B cell (primary cell): ENCODE data around the gene C19orf47. TPM values are rescaled to one million over a fixed set of nuclear protein-coding genes. Genes with fewer than 3 reads are reported as not detected.

ENCODE experiments used
- ATAC-seq: fragments of 200-7000 bp; cut with Tn5 transposase; one replicate; pipeline ENCODE4 v1.10.0; 2021; ENCODE audit warnings: low read depth, mild to moderate bottlenecking, moderate number of reproducible peaks, moderate library complexity
- CTCF ChIA-PET: fragments of 350-600 bp; sonication (Branson Sonifier 250); formaldehyde crosslinking; loops from one replicate; lab custom pipeline; 2021; ENCODE audit warnings: antibody characterized with exemption, inconsistent platforms; lab: Charles Lee
- POLR2A ChIA-PET: fragments of 350-600 bp; sonication (Branson Sonifier 250); formaldehyde crosslinking; loops from one replicate; lab custom pipeline; 2021; ENCODE audit warnings: antibody characterized with exemption; lab: Charles Lee
- DNase-seq: peaks from one replicate; pipeline ENCODE4 v3.0.0; 2013
- H2AFZ ChIP-seq: 2 replicates; pipeline ENCODE4 v1.6.1; 2012; ENCODE audit warnings: mild to moderate bottlenecking, low read depth, low read length; ENCODE audit not compliant: insufficient read depth, poor library complexity, severe bottlenecking
- H3K27ac ChIP-seq, 2 donors: 1 replicate in 1 of 2; 2 replicates in 1 of 2; pipeline ENCODE4 v1.5.1; 2012 to 2013; ENCODE audit warnings: low read length in 2 of 2, mild to moderate bottlenecking in 2 of 2, moderate library complexity in 1 of 2
- H3K27me3 ChIP-seq, 4 experiments: fragments of 200-600 bp in 1 of 4; sonication (generic) in 1 of 4; replicated peaks in 1 of 4; 1 replicate in 2 of 4; 2 replicates in 2 of 4; pipeline versions ENCODE4 v1.6.1 to v1.7.0; 2013 to 2016; ENCODE audit warnings: low read length in 3 of 4, mild to moderate bottlenecking in 2 of 4, mixed read lengths in 1 of 4, moderate library complexity in 1 of 4; ENCODE audit not compliant: insufficient read depth in 4 of 4, control insufficient read depth in 3 of 4; ENCODE audit errors: control extremely low read depth in 1 of 4
- H3K36me3 ChIP-seq, 2 experiments: replicated peaks in 1 of 2; 1 replicate in 1 of 2; 2 replicates in 1 of 2; pipeline versions ENCODE4 v1.6.1 to v1.7.1; 2013; ENCODE audit warnings: low read length in 1 of 2; ENCODE audit not compliant: insufficient read depth in 2 of 2, control insufficient read depth in 1 of 2; ENCODE audit errors: control extremely low read depth in 1 of 2, extremely low read depth in 1 of 2
- H3K4me1 ChIP-seq, 2 donors: fragments of 200-600 bp in 1 of 2; sonication (generic) in 1 of 2; 1 replicate in 1 of 2; 2 replicates in 1 of 2; pipeline versions ENCODE4 v1.5.1 to v1.6.1; 2013 to 2017; ENCODE audit warnings: low read length in 2 of 2; ENCODE audit not compliant: control insufficient read depth in 2 of 2, insufficient read depth in 2 of 2
- H3K4me2 ChIP-seq: replicated peaks from 2 replicates; pipeline ENCODE3; 2012; ENCODE audit warnings: mild to moderate bottlenecking, low read depth, low read length; ENCODE audit not compliant: poor library complexity, severe bottlenecking
- H3K4me3 ChIP-seq, 5 experiments: fragments of 200-600 bp in 1 of 5; sonication (generic) in 1 of 5; 1 replicate in 3 of 5; 2 replicates in 2 of 5; pipeline versions ENCODE4 v1.5.1 to v1.7.0; 2011 to 2016; ENCODE audit warnings: low read length in 4 of 5, mild to moderate bottlenecking in 4 of 5, low read depth in 2 of 5, control low read depth in 1 of 5, moderate library complexity in 1 of 5; ENCODE audit not compliant: insufficient read depth in 1 of 5; ENCODE audit errors: control extremely low read depth in 1 of 5, extremely low read depth in 1 of 5
- H3K79me2 ChIP-seq: fragments of 200-600 bp; sonication (generic); one replicate; pipeline ENCODE4 v1.6.0; 2016; ENCODE audit warnings: low read length; ENCODE audit not compliant: control insufficient read depth, insufficient read depth
- H3K9ac ChIP-seq: fragments of 200-600 bp; sonication (generic); 2 replicates; pipeline ENCODE4 v1.6.1; 2017; ENCODE audit warnings: mild to moderate bottlenecking, low read length, moderate library complexity
- H3K9me3 ChIP-seq, 3 donors: one replicate each; pipeline versions ENCODE4 v1.6.1 to v1.7.1; 2013; ENCODE audit warnings: low read length in 2 of 3; ENCODE audit not compliant: control insufficient read depth in 2 of 3, insufficient read depth in 1 of 3; ENCODE audit errors: control extremely low read depth in 1 of 3
- H4K20me1 ChIP-seq: 2 replicates; pipeline ENCODE4 v1.6.0; 2012; ENCODE audit warnings: mild to moderate bottlenecking, low read length; ENCODE audit not compliant: insufficient read depth, control insufficient read depth, poor library complexity, severe bottlenecking
- H3K27ac Mint-ChIP-seq: one replicate; pipeline ENCODE4 v1.8.0; 2021; ENCODE audit warnings: mixed read lengths
- H3K27me3 Mint-ChIP-seq: one replicate; pipeline ENCODE4 v1.8.0; 2021; ENCODE audit warnings: mixed read lengths
- H3K4me1 Mint-ChIP-seq: one replicate; pipeline ENCODE4 v1.8.0; 2021; ENCODE audit warnings: mixed read lengths
- H3K4me3 Mint-ChIP-seq: one replicate; pipeline ENCODE4 v1.8.0; 2021; ENCODE audit warnings: mixed read lengths
- H3K9me3 Mint-ChIP-seq: one replicate; pipeline ENCODE4 v1.8.0; 2022; ENCODE audit warnings: mixed read lengths; ENCODE audit not compliant: insufficient read depth
- EZH2 ChIP-seq: IDR thresholded peaks from 2 replicates; pipeline ENCODE4 v1.6.1; 2012; ENCODE audit warnings: borderline replicate concordance, low read depth, mild to moderate bottlenecking, moderate library complexity, low read length; ENCODE audit not compliant: insufficient read depth, poor library complexity, severe bottlenecking
- WGBS: methylation state at CpG from one replicate; pipeline ENCODE4 v1.1.5; 2013; ENCODE audit warnings: missing lambda C conversion rate; ENCODE audit not compliant: insufficient coverage; 5-methylcytosine and 5-hydroxymethylcytosine counted together
- intact Hi-C: fragments of 100-400 bp; cut with micrococcal nuclease; formaldehyde crosslinking; loops from one replicate; pipeline ENCODE4 v1.10.0; 2022
- polyA plus RNA-seq: library from polyadenylated mRNA; depleted of rRNA; stranded (reverse); fragments of >200 nt; gene quantifications from 2 replicates; pipeline ENCODE4 v1.2.3, GENCODE V29; 2012
- total RNA-seq, 2 donors: library from RNA; stranded (reverse); fragments of 120-200 nt in 1 of 2; gene quantifications; 1 replicate in 1 of 2; 2 replicates in 1 of 2; pipeline versions ENCODE4 v1.2.3 to v1.2.4, GENCODE V29; 2013 to 2022
- TF ChIP-seq, protein P1 (sequence below): fragments of 200-600 bp; IDR thresholded peaks from one replicate; pipeline ENCODE4 v1.8.0; 2022; ENCODE audit warnings: antibody characterized with exemption, mild to moderate bottlenecking

The C19orf47 gene
- total and polyA plus RNA-seq, 2 donors (not counting 1 experiment from before 2014, with no cell fraction given), result 12.7 to 16.7 TPM

DNA sequence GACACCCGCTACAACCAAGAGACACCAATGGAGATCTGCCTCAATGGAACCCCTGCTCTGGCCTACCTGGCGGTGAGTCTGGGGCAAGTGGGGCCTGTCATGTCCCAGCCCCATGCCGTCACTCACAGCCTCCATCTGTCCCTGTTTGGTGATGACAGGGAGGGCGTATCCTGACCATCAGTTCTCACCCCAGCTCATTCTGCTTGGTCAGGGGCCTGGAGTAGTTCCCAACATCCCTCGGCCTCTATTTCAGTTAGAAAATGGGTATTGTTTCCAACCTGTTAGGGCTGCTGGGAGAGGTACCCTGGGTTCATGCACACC lies 23.6 kb upstream of the C19orf47 start:
- 100% methylated on average over 4 of the region's 5 CpGs for WGBS
- Histone ChIP-seq H3K27ac (no peak overlapping the region), H3K36me3 (peaks cover 0 to 28% of the 10 kb centered on the region in 2 experiments), H3K9ac (no peak overlapping the region), H4K20me1 (no peaks in the 10 kb centered on the region), H3K4me1 (no peaks in the 10 kb centered on the region), H2AFZ (no peak overlapping the region), H3K9me3 (no peaks in the 10 kb centered on the region), H3K4me2 (no peak overlapping the region), H3K79me2 (no peaks in the 10 kb centered on the region), H3K4me3 (no peak overlapping the region), H3K27me3 (no peaks in the 10 kb centered on the region)
- Mint-ChIP-seq H3K4me3 (no peak overlapping the region), H3K4me1 (no peaks in the 10 kb centered on the region), H3K27me3 (no peaks in the 10 kb centered on the region), H3K9me3 (no peaks in the 10 kb centered on the region), H3K27ac (no peak overlapping the region)
- TF ChIP-seq EZH2, result no peak
- TF ChIP-seq, protein P1, sequence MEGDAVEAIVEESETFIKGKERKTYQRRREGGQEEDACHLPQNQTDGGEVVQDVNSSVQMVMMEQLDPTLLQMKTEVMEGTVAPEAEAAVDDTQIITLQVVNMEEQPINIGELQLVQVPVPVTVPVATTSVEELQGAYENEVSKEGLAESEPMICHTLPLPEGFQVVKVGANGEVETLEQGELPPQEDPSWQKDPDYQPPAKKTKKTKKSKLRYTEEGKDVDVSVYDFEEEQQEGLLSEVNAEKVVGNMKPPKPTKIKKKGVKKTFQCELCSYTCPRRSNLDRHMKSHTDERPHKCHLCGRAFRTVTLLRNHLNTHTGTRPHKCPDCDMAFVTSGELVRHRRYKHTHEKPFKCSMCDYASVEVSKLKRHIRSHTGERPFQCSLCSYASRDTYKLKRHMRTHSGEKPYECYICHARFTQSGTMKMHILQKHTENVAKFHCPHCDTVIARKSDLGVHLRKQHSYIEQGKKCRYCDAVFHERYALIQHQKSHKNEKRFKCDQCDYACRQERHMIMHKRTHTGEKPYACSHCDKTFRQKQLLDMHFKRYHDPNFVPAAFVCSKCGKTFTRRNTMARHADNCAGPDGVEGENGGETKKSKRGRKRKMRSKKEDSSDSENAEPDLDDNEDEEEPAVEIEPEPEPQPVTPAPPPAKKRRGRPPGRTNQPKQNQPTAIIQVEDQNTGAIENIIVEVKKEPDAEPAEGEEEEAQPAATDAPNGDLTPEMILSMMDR, result no peak
- ChIA-PET CTCF (interaction anchor here (1.1 kb wide), 1 partner anchor 9 kb away, joined by 3 read pairs; no protein-coding TSS in a partner anchor), POLR2A (no interaction called here)
- ATAC-seq (no peak), DNase-seq (no peak)
- intact Hi-C loops, result no loop called here

DNA sequence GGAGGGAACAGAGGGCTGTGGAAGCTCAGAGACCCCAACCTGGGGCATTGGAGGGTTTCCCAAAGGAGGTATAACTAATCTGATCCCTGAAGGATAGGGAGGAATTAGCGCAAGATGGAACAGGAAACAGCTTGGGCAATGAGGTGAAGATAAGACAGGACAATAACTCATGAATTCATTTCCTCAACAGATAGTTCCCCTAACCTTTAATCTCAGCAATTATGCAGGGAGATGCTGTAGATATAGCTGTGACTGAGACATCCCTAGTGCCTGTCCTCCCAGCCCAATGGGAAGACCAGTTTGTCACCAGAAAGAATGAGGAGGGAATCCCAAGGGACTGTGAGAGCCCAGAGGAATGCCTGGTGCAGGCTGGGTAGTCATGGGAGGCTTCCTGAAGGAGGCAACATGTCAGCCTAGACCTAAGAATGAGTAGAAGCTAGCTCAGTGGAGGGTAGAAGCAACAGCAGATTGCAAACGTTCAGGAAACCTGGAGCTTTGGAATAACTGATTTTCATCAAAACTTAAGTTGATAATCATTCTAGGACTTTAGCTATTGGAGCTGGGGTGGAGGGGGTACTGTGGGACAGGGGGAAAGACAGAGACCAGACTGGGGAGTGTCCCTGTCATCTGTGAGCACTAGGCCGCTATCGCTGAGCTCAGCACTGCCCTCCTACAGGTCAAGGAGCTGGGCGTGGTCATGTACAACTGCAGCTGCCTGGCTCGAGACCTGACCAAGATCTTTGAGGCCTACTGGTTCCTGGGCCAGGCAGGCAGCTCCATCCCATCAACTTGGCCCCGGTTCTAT lies 23.0 kb upstream of the C19orf47 start:
- CTCF ChIA-PET, result interaction anchor here (1.1 kb wide), 1 partner anchor 9 kb away, joined by 3 read pairs; no protein-coding TSS in a partner anchor
- H3K27ac Mint-ChIP-seq, result no peak overlapping the region
- no peak overlapping the region for H3K4me2 ChIP-seq

More for the DNA sequence above, 23.0 kb upstream of the C19orf47 start:
- H3K9me3 Mint-ChIP-seq, result no peaks in the 10 kb centered on the region
- Histone ChIP-seq H3K27ac (no peak overlapping the region), H3K4me3 (no peak overlapping the region), H3K79me2 (no peaks in the 10 kb centered on the region), H3K27me3 (no peaks in the 10 kb centered on the region), H4K20me1 (no peaks in the 10 kb centered on the region), H3K9me3 (no peaks in the 10 kb centered on the region), H3K4me1 (no peaks in the 10 kb centered on the region), H3K36me3 (peaks cover 0 to 33% of the 10 kb centered on the region in 2 experiments), H2AFZ (no peak overlapping the region), H3K9ac (no peak overlapping the region)
- POLR2A ChIA-PET, result no interaction called here
- intact Hi-C loops, result no loop called here
- 92% methylated on average over 5 of the region's 7 CpGs for WGBS
- no peaks in the 10 kb centered on the region for H3K4me1 Mint-ChIP-seq
- no peak overlapping the region for H3K4me3 Mint-ChIP-seq
- DNase-seq (no peak), ATAC-seq (no peak)
- H3K27me3 Mint-ChIP-seq, result no peaks in the 10 kb centered on the region
- TF ChIP-seq EZH2, result no peak
- TF ChIP-seq, protein P1, result no peak
